Subcutaneous adipose tissue (tissue), 4 donors: ENCODE results near the gene AFF3. TPM values are rescaled to one million over a fixed set of nuclear protein-coding genes. Genes with fewer than 3 reads are reported as not detected.

Experiments used
- total RNA-seq, 4 donors: library from RNA; depleted of rRNA; stranded (reverse); fragments of >200 nt; gene quantifications; one replicate each; pipeline ENCODE4 v1.1.0, GENCODE V29; 2016
- TF ChIP-seq, protein P1 (sequence below): fragments of 450-650 bp; IDR thresholded peaks from one replicate; pipeline ENCODE4 v1.5.1; 2016; ENCODE audit warnings: low read depth, mild to moderate bottlenecking, control low read depth, antibody characterized with exemption, moderate library complexity

Gene AFF3
- total RNA-seq, 4 donors from 2014 or later, result 2.5 to 6.2 (median 5.6) TPM

DNA sequence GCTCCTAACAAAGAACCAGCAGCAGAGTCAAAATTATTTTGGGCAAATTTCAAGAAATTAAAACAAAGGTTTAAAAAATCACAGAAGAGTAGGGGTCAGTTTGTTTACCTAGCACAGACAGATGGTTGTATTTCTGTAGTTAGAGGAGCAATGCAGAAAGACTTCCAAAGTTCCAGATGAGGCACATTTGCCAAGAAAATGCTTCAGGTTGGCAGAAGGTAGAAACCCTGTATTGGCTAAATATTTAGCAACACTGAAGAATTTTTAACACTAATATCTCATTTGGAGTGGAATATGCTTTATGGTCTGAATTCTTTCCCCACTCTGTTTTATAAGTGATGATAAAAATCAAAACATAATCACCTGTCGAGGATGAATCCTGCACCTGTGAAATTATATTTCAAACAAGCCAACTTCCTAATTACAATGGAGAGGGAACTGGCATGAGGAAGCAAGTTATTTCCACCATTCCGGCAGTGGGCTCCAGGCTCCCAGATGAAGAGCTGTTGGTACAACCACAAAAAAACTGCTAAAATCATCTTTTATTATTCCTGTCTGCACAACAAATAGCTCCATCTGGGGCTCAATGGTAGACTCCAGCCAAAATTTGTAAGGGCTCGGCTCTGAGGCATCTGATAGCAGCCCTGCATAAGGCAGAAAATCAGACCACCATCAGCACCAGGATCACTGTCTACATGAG, 366.0 kb downstream of the AFF3 start:
- TF ChIP-seq, protein P1, sequence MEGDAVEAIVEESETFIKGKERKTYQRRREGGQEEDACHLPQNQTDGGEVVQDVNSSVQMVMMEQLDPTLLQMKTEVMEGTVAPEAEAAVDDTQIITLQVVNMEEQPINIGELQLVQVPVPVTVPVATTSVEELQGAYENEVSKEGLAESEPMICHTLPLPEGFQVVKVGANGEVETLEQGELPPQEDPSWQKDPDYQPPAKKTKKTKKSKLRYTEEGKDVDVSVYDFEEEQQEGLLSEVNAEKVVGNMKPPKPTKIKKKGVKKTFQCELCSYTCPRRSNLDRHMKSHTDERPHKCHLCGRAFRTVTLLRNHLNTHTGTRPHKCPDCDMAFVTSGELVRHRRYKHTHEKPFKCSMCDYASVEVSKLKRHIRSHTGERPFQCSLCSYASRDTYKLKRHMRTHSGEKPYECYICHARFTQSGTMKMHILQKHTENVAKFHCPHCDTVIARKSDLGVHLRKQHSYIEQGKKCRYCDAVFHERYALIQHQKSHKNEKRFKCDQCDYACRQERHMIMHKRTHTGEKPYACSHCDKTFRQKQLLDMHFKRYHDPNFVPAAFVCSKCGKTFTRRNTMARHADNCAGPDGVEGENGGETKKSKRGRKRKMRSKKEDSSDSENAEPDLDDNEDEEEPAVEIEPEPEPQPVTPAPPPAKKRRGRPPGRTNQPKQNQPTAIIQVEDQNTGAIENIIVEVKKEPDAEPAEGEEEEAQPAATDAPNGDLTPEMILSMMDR, result no peak

GRCh38 chr2:99775585-99775984, 366.8 kb downstream of the AFF3 start:
- TF ChIP-seq, protein P1, result no peak

DNA sequence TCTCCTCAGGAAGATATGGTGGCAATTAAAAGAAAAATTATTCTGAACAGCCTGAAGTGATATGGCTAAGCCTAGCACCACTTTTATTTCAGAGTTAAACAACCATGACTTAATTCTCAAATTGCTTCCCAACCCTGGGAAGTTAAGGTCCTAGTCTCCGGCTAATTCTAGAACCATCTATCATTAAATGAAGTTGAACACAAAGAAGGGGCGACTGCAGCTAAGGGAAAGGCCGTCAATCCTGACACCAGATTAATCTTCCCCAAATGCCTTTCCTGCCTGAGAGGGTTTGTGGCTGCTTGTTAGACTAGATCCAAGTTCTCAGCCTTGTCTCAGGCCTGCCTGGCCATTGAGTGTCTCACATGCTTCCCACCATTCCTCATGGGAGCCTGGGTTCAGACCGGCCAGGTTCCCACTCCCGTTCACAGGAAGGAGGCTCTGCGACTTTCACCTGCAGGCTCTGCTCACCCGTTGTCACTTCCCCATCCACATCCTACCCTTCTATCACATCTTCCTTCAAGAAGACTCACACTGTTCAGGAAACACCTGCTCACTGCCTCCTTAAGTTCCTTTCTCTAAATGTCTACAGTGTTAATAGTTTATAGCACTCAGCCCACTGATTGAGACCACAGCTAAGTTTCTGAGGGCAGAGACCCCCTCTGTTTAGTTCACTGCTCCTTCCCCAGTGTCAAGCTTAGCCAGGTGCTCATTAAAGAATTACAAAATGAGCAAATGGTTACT, 369.6 kb downstream of the AFF3 start:
- TF ChIP-seq, protein P1, result no peak

- TF ChIP-seq, protein P1, result no peak
Observed at GRCh38 chr2:99771681-99772333, 370.6 kb downstream of the AFF3 start.

DNA sequence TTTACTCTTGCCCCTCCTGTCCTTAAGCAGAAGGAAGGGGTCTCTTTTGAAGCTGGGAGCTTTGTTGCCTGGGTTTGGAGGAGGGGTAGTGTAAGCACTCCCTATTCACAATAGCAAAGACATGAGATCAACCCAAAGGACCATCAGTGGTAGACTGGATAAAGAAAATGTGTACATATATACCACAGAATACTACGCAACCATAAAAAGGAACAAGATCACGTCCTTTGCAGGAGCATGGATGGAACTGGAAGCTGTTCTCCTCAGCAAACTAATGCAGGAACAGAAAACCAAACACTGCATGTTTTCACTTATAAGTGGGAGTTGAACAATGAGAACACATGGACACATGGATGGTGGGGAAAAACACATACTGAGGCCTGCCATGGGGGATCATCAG, 371.5 kb downstream of the AFF3 start:
- TF ChIP-seq, protein P1, result no peak

DNA sequence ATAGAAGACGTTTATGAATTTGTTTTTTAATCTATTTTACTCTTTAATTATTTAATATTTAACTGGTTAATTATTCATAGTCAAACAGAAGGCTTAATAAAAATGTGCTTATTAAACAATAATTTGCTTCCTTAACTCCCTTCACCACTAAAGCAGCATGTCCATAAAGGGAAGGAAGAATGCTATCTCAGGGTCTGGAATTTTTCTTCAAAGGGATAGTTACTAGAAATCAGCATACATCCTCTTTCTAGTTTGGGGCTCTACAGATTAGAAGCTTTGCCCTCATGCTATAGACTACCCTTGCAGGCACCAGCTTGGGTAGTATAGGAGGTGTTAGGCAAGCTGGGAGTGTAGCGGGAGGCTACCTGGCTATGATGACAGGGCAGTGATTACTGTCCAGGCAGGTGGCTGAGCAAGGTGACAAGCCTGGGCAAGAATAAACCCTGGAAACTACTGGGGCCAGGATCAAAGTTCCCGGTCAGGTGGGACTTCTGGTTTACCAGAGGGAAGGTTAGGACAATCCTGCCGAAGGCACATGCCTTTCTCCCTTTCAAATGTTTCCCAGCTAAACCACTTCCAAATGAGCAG, 376.6 kb downstream of the AFF3 start:
- TF ChIP-seq, protein P1, result no peak

DNA sequence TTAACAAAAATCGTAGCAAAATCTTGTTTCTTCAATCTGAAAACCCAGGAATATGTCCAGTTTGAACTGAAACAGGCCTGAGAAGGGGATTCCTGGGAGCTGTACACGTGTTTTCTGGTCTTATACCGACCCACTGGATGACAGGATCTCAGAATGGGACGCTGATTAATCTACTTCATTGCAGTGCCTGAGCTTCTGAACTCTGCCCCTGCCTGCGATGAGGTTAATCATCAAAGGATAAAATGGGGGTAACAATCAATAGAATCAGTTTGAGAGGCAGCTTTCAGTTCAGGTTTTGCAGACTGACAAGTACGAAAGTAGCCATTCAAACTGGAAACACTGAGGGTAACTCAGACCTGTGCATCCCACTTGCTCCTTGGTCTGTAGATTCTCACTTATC, 378.6 kb downstream of the AFF3 start:
- TF ChIP-seq, protein P1, result no peak
